ENCODE measurements around the gene ZSCAN2. TPM values are rescaled to one million over a fixed set of nuclear protein-coding genes. Genes with fewer than 3 reads are reported as not detected.

Gene ZSCAN2
- total RNA-seq, 4 donors from 2014 or later, result 2.5 to 8.6 (median 5.3) TPM

- TF ChIP-seq EP300 (IDR thresholded peaks at IDR 0.05), result no peak
- TF ChIP-seq, protein P1, sequence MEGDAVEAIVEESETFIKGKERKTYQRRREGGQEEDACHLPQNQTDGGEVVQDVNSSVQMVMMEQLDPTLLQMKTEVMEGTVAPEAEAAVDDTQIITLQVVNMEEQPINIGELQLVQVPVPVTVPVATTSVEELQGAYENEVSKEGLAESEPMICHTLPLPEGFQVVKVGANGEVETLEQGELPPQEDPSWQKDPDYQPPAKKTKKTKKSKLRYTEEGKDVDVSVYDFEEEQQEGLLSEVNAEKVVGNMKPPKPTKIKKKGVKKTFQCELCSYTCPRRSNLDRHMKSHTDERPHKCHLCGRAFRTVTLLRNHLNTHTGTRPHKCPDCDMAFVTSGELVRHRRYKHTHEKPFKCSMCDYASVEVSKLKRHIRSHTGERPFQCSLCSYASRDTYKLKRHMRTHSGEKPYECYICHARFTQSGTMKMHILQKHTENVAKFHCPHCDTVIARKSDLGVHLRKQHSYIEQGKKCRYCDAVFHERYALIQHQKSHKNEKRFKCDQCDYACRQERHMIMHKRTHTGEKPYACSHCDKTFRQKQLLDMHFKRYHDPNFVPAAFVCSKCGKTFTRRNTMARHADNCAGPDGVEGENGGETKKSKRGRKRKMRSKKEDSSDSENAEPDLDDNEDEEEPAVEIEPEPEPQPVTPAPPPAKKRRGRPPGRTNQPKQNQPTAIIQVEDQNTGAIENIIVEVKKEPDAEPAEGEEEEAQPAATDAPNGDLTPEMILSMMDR (IDR thresholded peaks at IDR 0.05), result no peak
- no peak for TF ChIP-seq POLR2A (IDR thresholded peaks at IDR 0.05)
- TF ChIP-seq POLR2AphosphoS5 (IDR thresholded peaks at IDR 0.05), result no peak
- H3K4me3 ChIP-seq, result peak overlapping the region; percentile 96
- H3K36me3 ChIP-seq, result peaks cover 6% of the 10 kb centered on the region
- no peak for DNase-seq (ENCODE audit: low spot score in 2 of 2)
- 11% methylated on average over 6 of the region's 6 CpGs for WGBS
- no peaks in the 10 kb centered on the region for H3K9me3 ChIP-seq
- H3K27ac ChIP-seq, result no peak overlapping the region
- H3K4me1 ChIP-seq, result peaks cover 19% of the 10 kb centered on the region
- H3K27me3 ChIP-seq, result no peaks in the 10 kb centered on the region
Measured at GRCh38 chr15:84601555-84601838, 688 bp downstream of the ZSCAN2 start.

- Histone ChIP-seq H3K4me3 (no peak overlapping the region), H3K4me1 (peaks cover 19% of the 10 kb centered on the region), H3K9me3 (no peaks in the 10 kb centered on the region), H3K27me3 (no peaks in the 10 kb centered on the region), H3K27ac (no peak overlapping the region), H3K36me3 (peaks cover 17% of the 10 kb centered on the region)
- 88% methylated on average over 13 of the region's 14 CpGs for WGBS
- DNase-seq (ENCODE audit: low spot score in 2 of 2), result no peak
- TF ChIP-seq POLR2A (IDR thresholded peaks at IDR 0.05), result no peak
- no peak for TF ChIP-seq POLR2AphosphoS5 (IDR thresholded peaks at IDR 0.05)
- TF ChIP-seq, protein P1 (IDR thresholded peaks at IDR 0.05), result no peak
- TF ChIP-seq EP300 (IDR thresholded peaks at IDR 0.05), result no peak
Measured at GRCh38 chr15:84603630-84604379, 3.0 kb downstream of the ZSCAN2 start.

- TF ChIP-seq POLR2AphosphoS5 (IDR thresholded peaks at IDR 0.05), result no peak
- TF ChIP-seq, protein P1 (IDR thresholded peaks at IDR 0.05), result no peak
- TF ChIP-seq POLR2A (IDR thresholded peaks at IDR 0.05), result no peak
- TF ChIP-seq EP300 (IDR thresholded peaks at IDR 0.05), result no peak
- H3K9me3 ChIP-seq, result no peaks in the 10 kb centered on the region
- H3K4me1 ChIP-seq, result peaks cover 14% of the 10 kb centered on the region
- H3K36me3 ChIP-seq, result peaks cover 17% of the 10 kb centered on the region
- no peak for DNase-seq (ENCODE audit: low spot score in 2 of 2)
- H3K4me3 ChIP-seq, result no peak overlapping the region
- no peaks in the 10 kb centered on the region for H3K27me3 ChIP-seq
- H3K27ac ChIP-seq, result no peak overlapping the region
- 81% methylated on average over 19 of the region's 19 CpGs for whole genome bisulfite sequencing
Measured at GRCh38 chr15:84604826-84605553, 4.2 kb downstream of the ZSCAN2 start.

DNA sequence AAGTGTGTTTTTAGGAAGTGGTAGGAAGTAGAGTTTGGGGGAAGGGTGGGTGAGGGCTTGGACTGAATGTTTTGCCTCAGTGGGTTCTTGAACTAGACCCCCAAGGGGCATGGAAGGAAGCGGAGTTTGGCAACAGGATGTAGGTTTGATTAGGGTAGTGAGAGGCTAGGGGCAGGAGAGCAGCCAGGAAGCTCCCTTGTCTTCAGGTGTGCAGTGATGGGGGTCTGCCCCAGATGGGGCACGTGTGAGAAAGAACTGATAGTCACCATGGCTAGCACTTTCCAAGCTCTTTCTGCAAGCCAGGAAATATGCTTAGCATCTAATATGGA, 4.7 kb downstream of the ZSCAN2 start:
- H3K27ac ChIP-seq, result no peak overlapping the region

DNA sequence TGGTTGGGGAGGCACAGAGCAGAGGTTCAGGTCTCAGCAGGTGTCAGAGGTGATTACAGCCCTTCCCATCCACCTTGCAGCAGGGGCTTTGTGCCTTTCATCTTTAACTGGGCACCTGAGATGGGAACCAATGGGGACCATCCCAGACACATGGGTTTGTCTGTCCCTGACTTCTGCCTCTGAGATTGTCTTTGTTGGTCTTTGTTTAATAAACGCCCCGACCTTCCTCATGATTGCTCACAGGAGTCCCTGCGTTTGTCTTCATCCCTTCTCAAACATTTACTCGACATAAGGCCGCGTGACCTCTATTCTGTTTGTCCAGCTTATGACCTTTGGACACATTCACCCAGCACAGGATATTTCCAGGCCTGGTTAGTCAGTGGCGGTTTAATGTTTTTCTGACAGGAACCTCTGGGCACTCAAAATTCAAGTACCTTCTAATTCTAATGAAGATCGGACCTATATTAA, 5.9 kb downstream of the ZSCAN2 start:
- no peak overlapping the region for H3K4me3 ChIP-seq
- H3K27ac ChIP-seq, result no peak overlapping the region
- H3K27me3 ChIP-seq, result no peaks in the 10 kb centered on the region
- no peaks in the 10 kb centered on the region for H3K9me3 ChIP-seq
- 89% methylated on average over 8 of the region's 8 CpGs for WGBS
- peaks cover 17% of the 10 kb centered on the region for H3K36me3 ChIP-seq
- no peak for DNase-seq (ENCODE audit: low spot score in 2 of 2)
- TF ChIP-seq, protein P1 (IDR thresholded peaks at IDR 0.05), result no peak
- H3K4me1 ChIP-seq, result peaks cover 5% of the 10 kb centered on the region

More for the DNA sequence above, 4.7 kb downstream of the ZSCAN2 start:
- no peaks in the 10 kb centered on the region for H3K27me3 ChIP-seq
- no peak for DNase-seq (ENCODE audit: low spot score in 2 of 2)
- no peaks in the 10 kb centered on the region for H3K9me3 ChIP-seq
- WGBS, result 64% methylated on average over 2 of the region's 2 CpGs
- no peak overlapping the region for H3K4me3 ChIP-seq
- TF ChIP-seq POLR2A (IDR thresholded peaks at IDR 0.05) (no peak), POLR2AphosphoS5 (IDR thresholded peaks at IDR 0.05) (no peak), EP300 (IDR thresholded peaks at IDR 0.05) (no peak)
- TF ChIP-seq, protein P1 (IDR thresholded peaks at IDR 0.05), result no peak
- H3K36me3 ChIP-seq, result peaks cover 17% of the 10 kb centered on the region
- peaks cover 14% of the 10 kb centered on the region for H3K4me1 ChIP-seq

Data from suprapubic skin (tissue), 4 donors.